Measurements from ENCODE around the gene ZNF436.
"Not testable (repeated sequence)": the region's sequence is repeated elsewhere in the genome, so short reads cannot be mapped to it uniquely, and the experiment has no call there.

Gene ZNF436

GRCh38 chr1:23392125-23392855 lies 22.7 kb upstream of the ZNF436 start:
- DNase-seq (ENCODE audit: low spot score) = no peak

GRCh38 chr1:23389837-23390321 lies 20.2 kb upstream of the ZNF436 start:
- no peak for DNase-seq (ENCODE audit: low spot score)

GRCh38 chr1:23387494-23387893 lies 17.9 kb upstream of the ZNF436 start:
- no peak for DNase-seq (ENCODE audit: low spot score)

GRCh38 chr1:23385119-23385621 lies 15.5 kb upstream of the ZNF436 start:
- no peak for DNase-seq (ENCODE audit: low spot score)

- DNase-seq (ENCODE audit: low spot score) = no peak
Observed at GRCh38 chr1:23384312-23385058, 14.8 kb upstream of the ZNF436 start.

GRCh38 chr1:23383577-23384311 lies 14.1 kb upstream of the ZNF436 start:
- no peak for DNase-seq (ENCODE audit: low spot score)

GRCh38 chr1:23381233-23381885 lies 11.7 kb upstream of the ZNF436 start:
- no peak for DNase-seq (ENCODE audit: low spot score)

- DNase-seq (ENCODE audit: low spot score) = no peak
Observed at GRCh38 chr1:23380719-23381118, 11.1 kb upstream of the ZNF436 start.

- DNase-seq (ENCODE audit: low spot score) = not testable (repeated sequence)
Observed at GRCh38 chr1:23380236-23380635, 10.6 kb upstream of the ZNF436 start.

GRCh38 chr1:23376890-23377811 lies 7.5 kb upstream of the ZNF436 start:
- no peak for DNase-seq (ENCODE audit: low spot score)

- DNase-seq (ENCODE audit: low spot score) = not testable (repeated sequence)
Observed at GRCh38 chr1:23374079-23374735, 4.6 kb upstream of the ZNF436 start.

- no peak for DNase-seq (ENCODE audit: low spot score)
Observed at GRCh38 chr1:23371987-23372880, 2.6 kb upstream of the ZNF436 start.

GRCh38 chr1:23370709-23371584 lies 1.3 kb upstream of the ZNF436 start:
- no peak for DNase-seq (ENCODE audit: low spot score)

- DNase-seq (ENCODE audit: low spot score) = no peak
Observed at GRCh38 chr1:23370330-23370708, 683 bp upstream of the ZNF436 start.

GRCh38 chr1:23368562-23369334 lies 888 bp downstream of the ZNF436 start:
- peak; percentile 93 for DNase-seq (ENCODE audit: low spot score)

- DNase-seq (ENCODE audit: low spot score) = peak; percentile 98
Observed at GRCh38 chr1:23367791-23368561, 1.7 kb downstream of the ZNF436 start.

- DNase-seq (ENCODE audit: low spot score) = no peak
Observed at GRCh38 chr1:23367451-23367790, 2.2 kb downstream of the ZNF436 start.

All from left forelimb (tissue), 1 donor.